Upper lobe of left lung (tissue), 6 donors: ENCODE results near the gene CCDC88B. TPM values are rescaled to one million over a fixed set of nuclear protein-coding genes. Genes with fewer than 3 reads are reported as not detected.

Experiments
- ATAC-seq, 2 donors: fragments of 200-7000 bp; cut with Tn5 transposase; one replicate each; pipeline ENCODE4 v1.9.1; 2022; ENCODE audit warnings: mild to moderate bottlenecking in 2 of 2, moderate library complexity in 2 of 2; ENCODE audit not compliant: low FRiP score in 2 of 2
- DNase-seq, 2 donors: peaks; one replicate each; pipeline ENCODE4 v3.0.0-alpha.2; 2019 to 2020
- H3K27ac ChIP-seq, 4 donors: fragments of 200-600 bp; sonication (generic); one replicate each; pipeline ENCODE4 v1.5.1; 2016 to 2019
- H3K27me3 ChIP-seq, 4 donors: fragments of 200-600 bp; sonication (generic); one replicate each; pipeline ENCODE4 v1.5.1; 2017 to 2019
- H3K36me3 ChIP-seq, 4 donors: fragments of 200-600 bp; sonication (generic); one replicate each; pipeline ENCODE4 v1.5.1; 2016 to 2019
- H3K4me1 ChIP-seq, 4 donors: fragments of 200-600 bp; sonication (generic); one replicate each; pipeline ENCODE4 v1.5.1; 2018 to 2019
- H3K4me3 ChIP-seq, 4 donors: fragments of 200-600 bp; sonication (generic); one replicate each; pipeline ENCODE4 v1.5.1; 2017 to 2019; ENCODE audit warnings: mild to moderate bottlenecking in 2 of 4, moderate library complexity in 1 of 4
- H3K9me3 ChIP-seq, 4 donors: fragments of 200-600 bp; sonication (generic); one replicate each; pipeline ENCODE4 v1.5.1; 2018 to 2019
- CTCF ChIP-seq, 6 experiments: fragments of 450-650 bp in 4 of 6; fragments of 200-600 bp in 2 of 6; sonication (generic) in 2 of 6; IDR thresholded peaks; one replicate each; pipeline ENCODE4 v1.5.1; 2016 to 2019; ENCODE audit warnings: antibody characterized with exemption in 6 of 6
- EP300 ChIP-seq, 4 donors: sonication (generic); formaldehyde crosslinking; IDR thresholded peaks; one replicate each; pipeline ENCODE4 v1.5.1; 2017; ENCODE audit warnings: antibody characterized with exemption in 4 of 4, control low read depth in 2 of 4
- POLR2A ChIP-seq, 4 donors: fragments of 450-650 bp; IDR thresholded peaks; one replicate each; pipeline ENCODE4 v1.5.1; 2016 to 2017; ENCODE audit warnings: antibody characterized with exemption in 4 of 4, mild to moderate bottlenecking in 2 of 4
- POLR2AphosphoS5 ChIP-seq, 2 donors: sonication (generic); formaldehyde crosslinking; IDR thresholded peaks; one replicate each; pipeline ENCODE4 v1.5.1; 2017; ENCODE audit warnings: antibody characterized with exemption in 2 of 2
- WGBS, 2 donors: methylation state at CpG; one replicate each; pipeline ENCODE4 v1.1.5; 2017 to 2018; 5-methylcytosine and 5-hydroxymethylcytosine counted together
- total RNA-seq, 6 donors: library from RNA; depleted of rRNA in 4 of 6; stranded (reverse); fragments of >200 nt in 4 of 6; gene quantifications; one replicate each; pipeline versions ENCODE4 v1.1.0 to v1.2.1, GENCODE V29; 2016 to 2021
- donor health status: DM: no; HTN: no; CAD: no; lungs with moderate emphysema.
- donor health status: DM: no; HTN: yes; CAD: no; lungs with severe emphysema.

Gene CCDC88B
- total RNA-seq, 6 donors from 2014 or later = 12.6 to 138 (median 37.2) TPM

GRCh38 chr11:64347193-64347867 is 7.3 kb downstream of the CCDC88B start:
- WGBS, 2 donors = 78 to 83% methylated on average over 11 to 12 of the region's 12 CpGs

GRCh38 chr11:64348383-64349024 is 8.5 kb downstream of the CCDC88B start:
- Histone ChIP-seq H3K9me3 (no peaks in the 10 kb centered on the region), H3K36me3 (peaks cover 0 to 13% (median 2%) of the 10 kb centered on the region in 4 donors), H3K4me1 (peaks cover 0 to 2% (median 0%) of the 10 kb centered on the region in 4 donors), H3K4me3 (no peak overlapping the region), H3K27ac (no peak overlapping the region), H3K27me3 (no peaks in the 10 kb centered on the region)
- no peak for ATAC-seq
- peak in 1 of 2 donors; percentile 53 for DNase-seq
- WGBS, 2 donors = 71 to 79% methylated on average over 5 to 13 of the region's 14 CpGs
- TF ChIP-seq POLR2AphosphoS5 (IDR thresholded peaks at IDR 0.05) (no peak), CTCF (IDR thresholded peaks at IDR 0.05) (no peak), EP300 (IDR thresholded peaks at IDR 0.05) (no peak), POLR2A (IDR thresholded peaks at IDR 0.05) (no peak)

More at GRCh38 chr11:64347193-64347867, 7.3 kb downstream of the CCDC88B start:
- H3K9me3 ChIP-seq = no peaks in the 10 kb centered on the region
- peaks cover 4 to 11% (median 9%) of the 10 kb centered on the region in 4 donors for H3K4me1 ChIP-seq
- DNase-seq = no peak
- H3K36me3 ChIP-seq = peaks cover 0 to 3% (median 2%) of the 10 kb centered on the region in 4 donors
- peak overlapping the region in 1 of 4 donors; percentile 61 for H3K27ac ChIP-seq
- ATAC-seq = no peak
- TF ChIP-seq CTCF (IDR thresholded peaks at IDR 0.05) (no peak), POLR2A (IDR thresholded peaks at IDR 0.05) (no peak), EP300 (IDR thresholded peaks at IDR 0.05) (no peak), POLR2AphosphoS5 (IDR thresholded peaks at IDR 0.05) (no peak)
- no peak overlapping the region for H3K4me3 ChIP-seq
- no peaks in the 10 kb centered on the region for H3K27me3 ChIP-seq

DNA sequence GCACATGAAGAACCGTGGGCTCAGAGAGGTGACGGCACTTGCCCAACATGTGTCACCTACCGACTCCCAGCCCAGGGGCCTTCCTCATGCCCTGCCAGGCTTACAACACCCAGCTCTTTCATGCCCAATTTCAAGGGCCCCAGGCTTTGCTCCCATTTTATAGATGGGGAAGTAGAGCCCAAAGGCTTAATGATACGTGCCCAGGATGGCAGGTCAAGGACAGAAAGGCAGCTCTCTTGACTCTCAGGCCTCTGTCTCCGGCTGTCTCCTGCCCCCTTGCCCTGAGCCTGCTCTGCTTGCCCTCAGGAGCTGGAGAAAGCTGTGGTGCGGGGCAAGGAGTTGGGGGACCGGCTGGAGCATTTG is 9.0 kb downstream of the CCDC88B start:
- Histone ChIP-seq H3K9me3 (no peaks in the 10 kb centered on the region), H3K4me3 (no peak overlapping the region), H3K27ac (no peak overlapping the region), H3K27me3 (no peaks in the 10 kb centered on the region), H3K36me3 (peaks cover 0 to 14% (median 2%) of the 10 kb centered on the region in 4 donors), H3K4me1 (no peaks in the 10 kb centered on the region)
- DNase-seq (peak in 1 of 2 donors; percentile 47), ATAC-seq (no peak)
- no peak for TF ChIP-seq POLR2AphosphoS5 (IDR thresholded peaks at IDR 0.05)
- no peak for TF ChIP-seq EP300 (IDR thresholded peaks at IDR 0.05)
- TF ChIP-seq CTCF (IDR thresholded peaks at IDR 0.05) = no peak
- no peak for TF ChIP-seq POLR2A (IDR thresholded peaks at IDR 0.05)
- 83 to 86% methylated on average over 5 to 7 of the region's 7 CpGs for WGBS, 2 donors

- H3K36me3 ChIP-seq = peaks cover 0 to 14% (median 2%) of the 10 kb centered on the region in 4 donors
- no peak for TF ChIP-seq POLR2AphosphoS5 (IDR thresholded peaks at IDR 0.05)
- TF ChIP-seq POLR2A (IDR thresholded peaks at IDR 0.05) = no peak
- no peak for TF ChIP-seq CTCF (IDR thresholded peaks at IDR 0.05)
- no peak for TF ChIP-seq EP300 (IDR thresholded peaks at IDR 0.05)
- no peaks in the 10 kb centered on the region for H3K9me3 ChIP-seq
- ATAC-seq (no peak), DNase-seq (peak in 1 of 2 donors; percentile 56)
- H3K4me3 ChIP-seq = no peak overlapping the region
- no peaks in the 10 kb centered on the region for H3K27me3 ChIP-seq
- no peaks in the 10 kb centered on the region for H3K4me1 ChIP-seq
- WGBS, 2 donors = 88% methylated on average over 9 to 11 of the region's 11 CpGs
- no peak overlapping the region for H3K27ac ChIP-seq
Measured at GRCh38 chr11:64349404-64349803, 9.4 kb downstream of the CCDC88B start.
